Right atrium auricular region (tissue), 2 donors: ENCODE results near the gene ABCB11. TPM values are rescaled to one million over a fixed set of nuclear protein-coding genes. Genes with fewer than 3 reads are reported as not detected.

Experiments
- DNase-seq: peaks from one replicate; pipeline ENCODE4 v3.0.0-alpha.2; 2019; ENCODE audit warnings: low spot score
- H3K27ac ChIP-seq, 2 donors: fragments of 200-600 bp; sonication (generic); 1 replicate in 1 of 2; 2 replicates in 1 of 2; pipeline ENCODE4 v1.5.1; 2016 to 2019
- H3K27me3 ChIP-seq, 2 donors: fragments of 200-600 bp; sonication (generic); one replicate each; pipeline versions ENCODE4 v1.5.1 to v1.6.0; 2017 to 2019
- H3K36me3 ChIP-seq: fragments of 200-600 bp; sonication (generic); one replicate; pipeline ENCODE4 v1.5.1; 2016
- H3K4me1 ChIP-seq, 2 donors: fragments of 200-600 bp; sonication (generic); one replicate each; pipeline versions ENCODE4 v1.5.1 to v1.6.0; 2017 to 2019
- H3K4me3 ChIP-seq, 2 donors: fragments of 200-600 bp; sonication (generic); 1 replicate in 1 of 2; 2 replicates in 1 of 2; pipeline ENCODE4 v1.5.1; 2017 to 2019; ENCODE audit warnings: mild to moderate bottlenecking in 1 of 2, moderate library complexity in 1 of 2
- H3K9me3 ChIP-seq, 2 donors: fragments of 200-600 bp; sonication (generic); one replicate each; pipeline ENCODE4 v1.5.1; 2019
- CTCF ChIP-seq, 2 donors: fragments of 200-600 bp; sonication (generic); IDR thresholded peaks; one replicate each; pipeline ENCODE4 v1.5.1; 2019; ENCODE audit warnings: antibody characterized with exemption in 2 of 2
- total RNA-seq, 2 donors: library from RNA; depleted of rRNA; stranded (reverse); fragments of >200 nt; gene quantifications; one replicate each; pipeline ENCODE4 v1.1.0, GENCODE V29; 2016

The ABCB11 gene
- total RNA-seq, 2 donors from 2014 or later: 0.12 to 0.33 TPM

- no peak for DNase-seq
- no peak for TF ChIP-seq CTCF (IDR thresholded peaks at IDR 0.05)
Observed at GRCh38 chr2:168907940-168908662, 123.0 kb downstream of the ABCB11 start.

GRCh38 chr2:168904358-168904757 is 126.8 kb downstream of the ABCB11 start:
- no peak for TF ChIP-seq CTCF (IDR thresholded peaks at IDR 0.05)

More at GRCh38 chr2:168907940-168908662, 123.0 kb downstream of the ABCB11 start:
- H3K27ac ChIP-seq: no peak overlapping the region
- H3K36me3 ChIP-seq: no peaks in the 10 kb centered on the region
- no peaks in the 10 kb centered on the region for H3K4me1 ChIP-seq
- no peaks in the 10 kb centered on the region for H3K27me3 ChIP-seq
- H3K9me3 ChIP-seq: no peaks in the 10 kb centered on the region
- no peak overlapping the region for H3K4me3 ChIP-seq

GRCh38 chr2:168903888-168904287 is 127.2 kb downstream of the ABCB11 start:
- Histone ChIP-seq H3K36me3 (no peaks in the 10 kb centered on the region), H3K4me3 (no peak overlapping the region), H3K4me1 (no peaks in the 10 kb centered on the region), H3K27me3 (no peaks in the 10 kb centered on the region), H3K9me3 (no peaks in the 10 kb centered on the region), H3K27ac (no peak overlapping the region)
- no peak for TF ChIP-seq CTCF (IDR thresholded peaks at IDR 0.05)
- no peak for DNase-seq

More at GRCh38 chr2:168904358-168904757, 126.8 kb downstream of the ABCB11 start:
- no peak for DNase-seq
- Histone ChIP-seq H3K27me3 (no peaks in the 10 kb centered on the region), H3K36me3 (no peaks in the 10 kb centered on the region), H3K4me1 (no peaks in the 10 kb centered on the region), H3K27ac (no peak overlapping the region), H3K4me3 (no peak overlapping the region), H3K9me3 (no peaks in the 10 kb centered on the region)

- no peak for DNase-seq
- H3K36me3 ChIP-seq: no peaks in the 10 kb centered on the region
- TF ChIP-seq CTCF (IDR thresholded peaks at IDR 0.05): no peak
- H3K9me3 ChIP-seq: no peaks in the 10 kb centered on the region
- H3K27ac ChIP-seq: no peak within 1 kb of the TSS
- H3K4me1 ChIP-seq: no peaks in the 10 kb centered on the region
- no peaks in the 10 kb centered on the region for H3K27me3 ChIP-seq
- no peak within 1 kb of the TSS for H3K4me3 ChIP-seq
Observed at GRCh38 chr2:168901003-168901402, 130.1 kb downstream of the ABCB11 start, which contains the start of gene G6PC2. Gene G6PC2, plus strand, starts transcription at chr2:168901291. Its CDS starts 41 bp downstream, at chr2:168901332.

- H3K36me3 ChIP-seq: no peaks in the 10 kb centered on the region
- no peak for DNase-seq
- H3K4me1 ChIP-seq: no peaks in the 10 kb centered on the region
- H3K27me3 ChIP-seq: no peaks in the 10 kb centered on the region
- no peaks in the 10 kb centered on the region for H3K9me3 ChIP-seq
- H3K4me3 ChIP-seq: no peak overlapping the region
- no peak for TF ChIP-seq CTCF (IDR thresholded peaks at IDR 0.05)
- no peak overlapping the region for H3K27ac ChIP-seq
Observed at GRCh38 chr2:168897449-168897848, 133.7 kb downstream of the ABCB11 start.

GRCh38 chr2:168896783-168897182 is 134.3 kb downstream of the ABCB11 start:
- no peak overlapping the region for H3K4me3 ChIP-seq
- H3K4me1 ChIP-seq: no peaks in the 10 kb centered on the region
- no peak for TF ChIP-seq CTCF (IDR thresholded peaks at IDR 0.05)
- H3K27me3 ChIP-seq: no peaks in the 10 kb centered on the region
- no peak for DNase-seq
- no peaks in the 10 kb centered on the region for H3K36me3 ChIP-seq
- no peaks in the 10 kb centered on the region for H3K9me3 ChIP-seq
- no peak overlapping the region for H3K27ac ChIP-seq
